ENCODE results near the gene ABCG8.
"Not testable (repeated sequence)": the region's sequence is repeated elsewhere in the genome, so short reads cannot be mapped to it uniquely, and the experiment has no call there.

ABCG8 gene

GRCh38 chr2:43874776-43875451 lies 36.1 kb downstream of the ABCG8 start:
- no peak for DNase-seq

- peak; percentile 70 for DNase-seq
These were observed 39.2 kb downstream of the ABCG8 start for GRCh38 chr2:43877782-43878464.

- DNase-seq = no peak
These were observed 40.5 kb downstream of the ABCG8 start for GRCh38 chr2:43879261-43879660.

GRCh38 chr2:43880471-43880870 lies 41.7 kb downstream of the ABCG8 start:
- no peak for DNase-seq

GRCh38 chr2:43880952-43881351 lies 42.2 kb downstream of the ABCG8 start:
- DNase-seq = no peak

GRCh38 chr2:43882312-43882711 lies 43.5 kb downstream of the ABCG8 start:
- DNase-seq = no peak

- DNase-seq = no peak
These were observed 45.9 kb downstream of the ABCG8 start for GRCh38 chr2:43884689-43885088.

GRCh38 chr2:43885132-43885632 lies 46.4 kb downstream of the ABCG8 start:
- DNase-seq = no peak

- DNase-seq = no peak
These were observed 48.4 kb downstream of the ABCG8 start for GRCh38 chr2:43887176-43887575.

- DNase-seq = no peak
These were observed 50.6 kb downstream of the ABCG8 start for GRCh38 chr2:43889416-43889815.

GRCh38 chr2:43890855-43891254 lies 52.1 kb downstream of the ABCG8 start:
- DNase-seq = no peak

- DNase-seq = no peak
These were observed 56.0 kb downstream of the ABCG8 start for GRCh38 chr2:43894743-43895142.

- no peak for DNase-seq
These were observed 58.1 kb downstream of the ABCG8 start for GRCh38 chr2:43896906-43897305.

- no peak for DNase-seq
These were observed 58.7 kb downstream of the ABCG8 start for GRCh38 chr2:43897492-43897891.

- no peak for DNase-seq
These were observed 59.5 kb downstream of the ABCG8 start for GRCh38 chr2:43898134-43898837.

- no peak for DNase-seq
These were observed 60.1 kb downstream of the ABCG8 start for GRCh38 chr2:43898838-43899346.

- DNase-seq = no peak
These were observed 60.8 kb downstream of the ABCG8 start for GRCh38 chr2:43899589-43899988.

- no peak for DNase-seq
These were observed 66.6 kb downstream of the ABCG8 start for GRCh38 chr2:43905371-43905803.

- DNase-seq = no peak
These were observed 67.1 kb downstream of the ABCG8 start for GRCh38 chr2:43905871-43906270.

GRCh38 chr2:43906448-43907109 lies 67.8 kb downstream of the ABCG8 start:
- no peak for DNase-seq

- DNase-seq = not testable (repeated sequence)
These were observed 72.5 kb downstream of the ABCG8 start for GRCh38 chr2:43911136-43911790.

GRCh38 chr2:43924463-43924862 lies 85.7 kb downstream of the ABCG8 start:
- no peak for DNase-seq

Data from stimulated activated CD4-positive, alpha-beta T cell treated with anti-CD3 and anti-CD28 coated beads, Interleukin-1b, Interleukin-23, amount 100 ng/mL, for 48 hours (primary cell).